Measurements from ENCODE around the gene BEX4.

GRCh38 chrX:103201041-103201440 is 13.9 kb upstream of the BEX4 start:
- no peak for TF ChIP-seq CTCF (conservative IDR thresholded peaks at IDR 0.05; ENCODE audit: low read length)
- no peak for TF ChIP-seq EZH2phosphoT487 (IDR thresholded peaks at IDR 0.05; ENCODE audit: borderline replicate concordance)
